Mesenteric fat pad (tissue), 1 donor: ENCODE data around the gene UMPS. TPM values are rescaled to one million over a fixed set of nuclear protein-coding genes. Genes with fewer than 3 reads are reported as not detected.

Experiments
- microRNA-seq: library from miRNA; unstranded; fragments of <30 nt; microRNA quantifications from one replicate; pipeline ENCODE4 v1.2.0, GENCODE V29; 2020; ENCODE audit warnings: borderline number of aligned reads
- total RNA-seq: library from RNA; stranded (reverse); fragmentation: NEBNext Ultra II Directional; extraction: Animal tissue kit (Norgen Biotek cat#: 25700); gene quantifications from one replicate; pipeline ENCODE4 v1.2.1, GENCODE V29; 2021
- donor health status: DM: yes; HTN: yes; CAD: no.

Gene UMPS
- total RNA-seq, 1 donor from 2014 or later = 20.8 TPM

Small RNA genes within 50 kb of the gene (microRNA-seq; reads per million reads assigned to microRNA genes)
- not detected for gene MIR544B

Other genes with a start within 250 kb of the UMPS start
- 339 TPM for gene ITGB5, start 156.9 kb downstream of the UMPS start, total RNA-seq
- gene MUC13, start 204.3 kb downstream of the UMPS start, total RNA-seq = 0.58 TPM